Measurements from ENCODE around the gene ZBTB5.
"Not testable (repeated sequence)": the region's sequence is repeated elsewhere in the genome, so short reads cannot be mapped to it uniquely, and the experiment has no call there.

Gene ZBTB5

GRCh38 chr9:37399336-37399735, 65.9 kb downstream of the ZBTB5 start:
- DNase-seq: no peak

GRCh38 chr9:37398464-37399025, 66.7 kb downstream of the ZBTB5 start:
- no peak for DNase-seq

GRCh38 chr9:37397948-37398347, 67.3 kb downstream of the ZBTB5 start:
- DNase-seq: not testable (repeated sequence)

GRCh38 chr9:37395663-37396062, 69.6 kb downstream of the ZBTB5 start:
- DNase-seq: no peak

- DNase-seq: no peak
Observed at GRCh38 chr9:37395229-37395628, 70.0 kb downstream of the ZBTB5 start.

GRCh38 chr9:37392272-37392671, 73.0 kb downstream of the ZBTB5 start:
- no peak for DNase-seq

GRCh38 chr9:37390759-37391158, 74.5 kb downstream of the ZBTB5 start:
- DNase-seq: no peak

All from NCI-H2081 treated with DMSO at 0.1 percent for 48 hours (cell line).